Glomerular endothelial cell (primary cell): Measurements from ENCODE around the gene GALNT14. TPM values are rescaled to one million over a fixed set of nuclear protein-coding genes. Genes with fewer than 3 reads are reported as not detected.
"Not testable (repeated sequence)": the region's sequence is repeated elsewhere in the genome, so short reads cannot be mapped to it uniquely, and the experiment has no call there.

Experiments used
- DNase-seq: peaks from one replicate; pipeline ENCODE4 v3.0.0-alpha.2; 2011; ENCODE audit warnings: low read depth, low spot score; ENCODE audit errors: extremely low read depth
- total RNA-seq: library from RNA; depleted of rRNA; stranded (reverse); fragments of >200 nt; gene quantifications from 2 replicates; pipeline ENCODE4 v1.2.3, GENCODE V29; 2015

Gene GALNT14, protein sequence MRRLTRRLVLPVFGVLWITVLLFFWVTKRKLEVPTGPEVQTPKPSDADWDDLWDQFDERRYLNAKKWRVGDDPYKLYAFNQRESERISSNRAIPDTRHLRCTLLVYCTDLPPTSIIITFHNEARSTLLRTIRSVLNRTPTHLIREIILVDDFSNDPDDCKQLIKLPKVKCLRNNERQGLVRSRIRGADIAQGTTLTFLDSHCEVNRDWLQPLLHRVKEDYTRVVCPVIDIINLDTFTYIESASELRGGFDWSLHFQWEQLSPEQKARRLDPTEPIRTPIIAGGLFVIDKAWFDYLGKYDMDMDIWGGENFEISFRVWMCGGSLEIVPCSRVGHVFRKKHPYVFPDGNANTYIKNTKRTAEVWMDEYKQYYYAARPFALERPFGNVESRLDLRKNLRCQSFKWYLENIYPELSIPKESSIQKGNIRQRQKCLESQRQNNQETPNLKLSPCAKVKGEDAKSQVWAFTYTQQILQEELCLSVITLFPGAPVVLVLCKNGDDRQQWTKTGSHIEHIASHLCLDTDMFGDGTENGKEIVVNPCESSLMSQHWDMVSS
- total RNA-seq, result 10.4 and 17.0 TPM in 2 replicates

DNA sequence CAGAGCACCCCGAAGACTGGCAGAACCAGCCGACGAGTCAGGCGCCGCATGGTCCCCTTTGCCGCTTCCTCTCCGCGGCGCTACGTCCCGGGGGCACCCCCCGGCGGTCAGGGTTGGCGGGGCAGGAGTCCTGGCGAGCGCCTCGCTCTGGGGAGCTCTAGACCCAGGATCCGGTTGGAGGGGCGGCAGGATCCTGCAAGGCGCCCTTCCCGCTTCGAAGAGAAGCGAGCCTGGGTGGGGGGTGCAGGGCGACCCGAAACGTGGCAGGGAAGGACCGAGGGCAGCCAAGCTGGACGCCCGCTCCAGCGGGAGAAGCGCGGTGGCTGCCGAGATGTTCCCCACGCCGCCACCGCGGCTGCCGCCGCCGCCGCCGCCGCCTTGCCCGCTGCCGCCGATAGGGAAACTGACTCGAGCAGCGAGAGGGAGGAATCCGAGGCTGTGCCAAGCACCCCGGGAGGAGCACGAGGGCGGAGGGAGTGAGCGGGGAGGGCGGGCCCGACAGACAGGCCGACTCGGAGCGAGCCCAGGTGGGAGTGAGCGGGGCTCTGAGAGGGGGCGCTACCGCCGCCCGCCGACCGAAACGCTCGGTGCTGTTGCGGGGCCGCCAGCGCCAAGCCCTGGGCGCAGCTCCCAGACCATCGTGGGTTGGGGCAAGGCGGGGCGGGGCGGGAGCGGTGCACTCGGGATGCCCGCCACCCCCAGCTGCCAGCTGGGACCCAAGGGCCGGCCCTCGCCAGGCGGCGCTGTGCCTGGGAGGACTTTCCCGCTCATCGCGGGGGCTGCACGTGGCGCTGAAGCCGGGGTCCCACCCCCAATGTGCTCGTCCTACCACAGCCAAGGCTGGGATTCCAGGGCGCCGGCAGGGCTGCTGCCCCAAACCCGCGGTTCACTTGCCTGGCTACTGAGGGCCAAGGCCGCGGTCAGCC is at the start of gene GALNT14:
TSS of gene GALNT14 (minus strand) at position 404 of the 926 bp plus-strand sequence. CDS start at position 50, 354 bp downstream.
- DNase-seq, result no peak

DNA sequence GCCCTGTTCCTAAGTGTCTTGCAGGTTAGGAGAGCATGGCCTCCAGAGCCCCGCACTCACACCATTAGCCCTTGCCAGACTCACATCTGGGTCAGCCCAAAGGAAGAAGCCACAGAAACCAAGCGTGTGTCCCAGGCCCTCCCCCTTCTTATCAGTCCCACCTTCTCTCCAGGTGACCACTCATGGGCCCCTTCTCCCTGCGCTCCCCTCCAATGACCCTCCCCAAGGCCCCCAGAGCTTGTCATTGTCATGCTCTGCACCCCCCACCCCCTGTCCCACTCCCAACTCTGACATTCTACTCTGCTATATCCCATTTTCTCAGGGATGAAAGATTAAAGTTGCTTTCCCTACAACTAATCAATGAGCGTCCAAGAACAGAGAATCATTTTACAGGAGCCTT is 48.9 kb upstream of the GALNT14 start:
- DNase-seq, result no peak

DNA sequence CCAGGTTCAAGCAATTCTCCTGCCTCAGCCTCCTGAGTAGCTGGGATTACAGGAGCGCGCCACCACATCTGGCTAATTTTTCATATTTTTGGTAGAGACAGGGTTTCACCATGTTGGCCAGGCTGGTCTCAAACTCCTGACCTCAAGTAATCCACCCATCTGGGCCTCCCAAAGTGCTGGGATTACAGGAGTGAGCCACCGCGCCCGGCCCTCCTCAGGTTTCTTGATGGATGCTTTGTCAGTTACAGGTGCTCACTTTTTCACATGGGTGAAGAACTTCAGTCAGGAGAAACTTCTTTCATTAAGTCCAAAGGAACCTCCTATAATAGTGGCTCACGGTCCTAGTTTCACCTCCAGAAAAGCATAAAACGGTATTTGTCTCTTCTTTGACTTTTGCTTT is 45.7 kb upstream of the GALNT14 start:
- not testable (repeated sequence) for DNase-seq

DNA sequence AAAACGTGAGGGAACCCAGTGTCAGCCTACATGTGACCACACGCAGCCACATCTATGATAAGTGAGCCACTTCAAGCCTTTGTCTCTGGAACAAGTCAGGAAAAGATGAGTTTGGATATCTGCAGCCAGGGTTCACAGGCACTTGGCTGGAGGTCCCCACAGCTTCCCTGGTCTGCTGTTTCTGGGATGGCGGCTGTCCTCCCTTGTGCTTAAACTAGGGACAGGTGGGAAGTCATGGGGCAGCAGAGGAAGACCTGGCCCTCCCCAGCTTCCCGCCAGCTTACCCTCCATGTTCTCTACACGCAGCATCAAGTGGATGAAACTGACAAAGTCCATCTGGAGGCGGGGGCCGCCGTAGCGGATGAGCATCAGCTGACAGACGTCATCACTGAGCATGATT is 38.5 kb upstream of the GALNT14 start:
- no peak for DNase-seq

DNA sequence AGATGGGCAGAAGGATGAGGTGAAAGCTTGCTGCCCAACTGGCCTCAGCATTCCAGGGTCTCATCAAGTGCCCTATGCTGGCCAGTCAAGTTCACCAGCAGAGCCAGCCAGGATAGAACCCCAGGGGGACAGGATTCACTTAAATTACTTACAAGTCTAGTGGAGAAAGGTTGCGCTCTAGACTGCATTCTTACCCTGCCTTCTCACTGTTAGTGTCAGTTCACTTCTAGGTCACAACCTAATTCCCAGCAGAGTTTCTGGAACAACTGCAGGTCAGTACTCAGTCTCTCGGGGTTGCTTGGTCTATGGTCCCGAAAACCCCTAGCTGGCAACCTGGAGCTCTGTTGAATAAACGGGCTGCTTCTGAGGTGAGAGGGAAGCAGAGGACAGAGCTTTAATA is 32.9 kb upstream of the GALNT14 start:
- DNase-seq, result no peak

DNA sequence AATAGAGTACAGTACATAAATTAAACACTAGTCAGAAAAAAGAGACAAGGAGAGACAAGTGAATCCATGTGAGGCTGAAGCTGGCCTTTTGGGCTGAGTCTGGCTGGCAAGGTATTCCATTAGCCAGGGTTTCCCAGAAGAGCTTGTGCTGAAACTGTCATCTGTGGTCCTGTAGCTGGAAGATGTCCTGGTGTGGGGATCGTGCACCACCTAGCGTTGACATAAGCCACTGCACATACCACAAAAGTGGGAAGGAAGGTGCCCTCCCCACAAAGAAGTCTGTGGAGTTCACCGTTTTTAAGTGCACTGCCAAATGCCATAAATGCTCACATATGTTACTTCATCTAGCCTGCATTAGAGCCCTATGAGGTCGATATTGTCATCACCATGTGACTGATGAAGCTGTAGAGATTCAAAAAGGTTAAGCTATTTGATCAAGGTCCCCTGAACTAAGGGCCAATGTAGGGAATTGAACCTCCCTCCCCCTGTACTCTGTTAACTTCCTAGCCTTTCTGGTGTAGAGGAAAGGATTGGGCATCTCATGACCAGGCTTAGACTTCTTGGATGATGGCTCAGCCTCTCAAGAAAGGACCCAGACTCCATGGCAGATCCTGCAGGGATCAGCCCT is 31.9 kb upstream of the GALNT14 start:
- no peak for DNase-seq

DNA sequence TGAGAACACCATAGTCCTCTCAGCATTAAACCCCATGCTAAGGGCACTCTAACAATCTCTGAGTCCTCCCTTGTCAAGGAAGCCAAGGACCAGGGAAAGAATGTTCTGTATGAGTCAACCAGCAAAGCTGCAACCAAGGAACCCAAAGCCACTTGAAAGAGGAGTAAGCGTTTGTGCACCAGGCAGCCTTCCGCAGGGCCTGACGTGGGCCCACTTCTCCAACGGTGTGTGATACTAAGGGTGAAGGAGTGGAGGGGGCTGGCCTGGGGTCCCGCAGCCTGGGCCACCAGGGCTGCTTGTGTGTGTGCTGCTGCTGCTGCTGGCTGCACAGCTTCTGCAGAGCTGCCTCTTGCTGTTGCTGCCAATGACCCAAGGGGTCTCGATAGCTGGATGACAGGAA is 30.1 kb upstream of the GALNT14 start:
- no peak for DNase-seq

DNA sequence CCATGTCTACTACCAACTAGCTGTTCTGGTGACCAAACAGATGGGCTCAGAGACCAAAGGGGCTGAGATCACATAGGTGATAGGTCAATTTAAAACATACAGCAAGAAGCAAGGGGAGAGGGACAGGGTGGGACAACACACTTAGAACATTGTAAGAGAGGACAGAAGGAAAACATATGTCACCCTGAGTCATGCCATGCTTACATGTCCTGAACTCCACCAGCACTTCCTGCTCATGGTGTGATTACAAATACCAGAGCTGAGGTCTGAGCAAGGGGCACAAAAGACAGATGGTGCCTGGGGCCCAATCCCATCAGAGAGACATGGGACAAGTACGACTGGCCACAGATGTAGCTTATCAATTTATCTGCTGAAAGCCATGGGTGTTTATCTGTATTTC is 28.7 kb upstream of the GALNT14 start:
- no peak for DNase-seq

DNA sequence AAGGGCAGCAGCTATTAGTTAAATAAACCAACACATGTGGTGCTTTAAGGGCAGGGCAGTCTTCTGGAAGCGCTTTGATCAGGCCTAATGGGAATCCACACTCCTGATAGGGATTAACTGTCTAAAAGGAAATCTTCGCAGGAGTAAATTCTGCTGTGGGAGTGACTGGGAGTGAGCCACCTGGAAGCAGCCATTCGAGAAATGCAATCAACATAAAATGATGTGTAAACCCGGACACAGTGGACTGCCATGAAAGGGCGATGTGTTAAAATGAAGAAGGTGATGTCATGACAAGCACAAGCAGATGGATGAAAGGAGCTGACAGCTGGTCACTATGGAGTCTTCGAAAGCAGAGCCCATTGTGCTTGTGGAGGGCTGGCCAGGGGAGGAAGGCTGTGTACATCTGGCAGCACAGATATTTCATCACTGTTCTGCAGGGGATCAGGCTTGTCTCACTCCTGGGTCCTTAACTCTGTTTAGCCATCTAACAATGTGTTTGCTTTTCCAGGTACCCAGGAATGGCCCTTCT is 24.8 kb upstream of the GALNT14 start:
- no peak for DNase-seq

DNA sequence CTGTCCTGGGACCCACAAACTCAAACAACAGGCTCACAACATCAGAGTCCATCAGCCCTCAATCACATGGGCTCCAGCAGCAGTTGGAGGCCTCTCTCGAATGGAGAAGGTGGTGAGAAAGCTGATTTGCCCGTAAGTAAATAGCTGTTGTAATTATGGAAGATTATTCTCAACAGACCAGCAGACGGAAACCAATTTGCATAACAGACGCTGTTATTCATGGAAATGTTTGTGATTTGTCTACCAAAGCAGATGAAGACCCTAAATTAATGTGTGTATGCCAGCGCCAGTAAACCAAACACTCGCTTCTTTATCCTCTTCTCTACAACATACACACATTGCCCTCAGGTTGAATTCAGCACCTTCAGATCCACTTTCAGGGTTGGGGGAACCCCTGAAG is 23.4 kb upstream of the GALNT14 start:
- no peak for DNase-seq

DNA sequence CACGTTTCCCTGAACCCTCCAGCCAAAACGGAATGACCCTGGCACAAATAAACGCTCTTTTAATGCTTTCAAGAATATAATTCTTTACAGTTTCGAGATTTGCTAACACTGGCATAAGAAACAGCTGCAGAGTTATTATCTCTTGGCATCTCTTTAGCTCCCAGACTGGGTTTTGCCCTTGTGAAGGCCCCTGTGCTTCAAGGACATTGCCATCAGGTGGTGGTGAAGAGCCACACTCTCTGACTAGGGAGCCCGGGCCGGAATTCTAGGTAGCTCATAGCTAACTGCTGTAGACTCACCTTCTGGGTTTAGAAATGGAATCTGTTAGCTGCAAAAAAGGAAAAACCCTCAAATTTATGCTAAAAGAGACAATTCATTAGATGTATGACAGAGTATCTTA is 13.3 kb upstream of the GALNT14 start:
- no peak for DNase-seq

DNA sequence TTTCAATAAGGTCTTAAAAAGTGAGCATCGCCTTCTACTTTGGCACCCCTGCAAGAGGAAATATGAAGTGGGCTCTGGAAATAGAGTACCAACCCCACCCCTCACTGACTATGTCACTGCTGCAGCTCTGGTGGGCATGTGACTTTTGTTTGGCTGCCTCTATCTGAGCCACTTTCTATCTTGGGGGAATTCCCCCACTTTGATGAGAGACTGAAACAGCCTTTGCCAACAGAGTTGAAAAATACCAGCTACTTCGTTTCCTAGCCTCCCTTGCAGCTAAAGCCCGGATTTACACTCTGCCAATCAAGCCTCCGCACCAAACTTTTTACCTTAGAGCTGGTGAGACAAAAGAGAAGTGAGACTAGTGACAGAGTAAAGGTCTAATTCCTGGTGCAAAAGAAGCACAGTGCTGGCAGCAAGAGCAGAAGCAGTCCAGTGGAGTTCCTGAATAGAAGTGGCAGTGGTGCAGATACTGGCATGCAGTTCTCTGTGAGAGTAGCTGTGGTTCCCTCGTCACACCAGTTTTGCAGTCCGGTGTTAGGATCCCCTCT is 12.0 kb upstream of the GALNT14 start:
- DNase-seq, result no peak

DNA sequence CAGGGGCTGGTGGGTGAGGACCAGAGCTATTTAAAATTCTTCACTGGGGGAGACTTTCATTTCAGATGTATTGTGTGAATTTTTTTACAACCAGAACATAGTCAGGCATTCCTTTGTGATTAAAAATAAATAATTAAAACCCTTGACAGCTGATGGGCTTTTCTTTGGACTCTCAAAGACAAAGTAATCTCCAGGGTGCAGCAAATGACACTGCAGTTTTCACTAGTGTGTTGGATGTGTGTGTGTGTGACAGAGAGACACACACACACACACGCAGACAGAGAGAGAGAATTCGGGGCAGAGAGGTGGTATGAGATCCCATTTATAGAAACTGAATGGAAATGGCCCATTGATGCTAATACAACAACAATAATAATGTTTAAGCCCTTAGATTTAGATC is 10.3 kb upstream of the GALNT14 start:
- no peak for DNase-seq

DNA sequence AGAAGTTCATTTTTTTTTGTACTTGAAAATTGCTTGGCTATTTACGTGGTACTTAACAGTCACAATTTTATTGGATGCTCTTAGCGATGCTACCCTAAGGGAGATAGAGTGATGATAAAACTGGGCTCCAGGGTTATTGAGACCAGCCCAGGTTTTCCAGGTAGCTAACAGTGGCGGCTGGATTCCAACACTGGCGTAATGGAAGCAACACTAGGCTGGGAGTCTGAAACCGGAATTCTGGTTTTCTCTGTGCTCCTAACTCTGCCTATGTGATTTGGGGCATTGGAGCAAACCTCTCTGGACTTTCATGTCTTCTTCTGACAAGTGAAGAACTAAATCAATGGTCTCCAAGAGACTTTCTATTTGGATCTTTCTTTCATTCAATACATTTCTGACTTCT is 9.4 kb upstream of the GALNT14 start:
- DNase-seq, result no peak

DNA sequence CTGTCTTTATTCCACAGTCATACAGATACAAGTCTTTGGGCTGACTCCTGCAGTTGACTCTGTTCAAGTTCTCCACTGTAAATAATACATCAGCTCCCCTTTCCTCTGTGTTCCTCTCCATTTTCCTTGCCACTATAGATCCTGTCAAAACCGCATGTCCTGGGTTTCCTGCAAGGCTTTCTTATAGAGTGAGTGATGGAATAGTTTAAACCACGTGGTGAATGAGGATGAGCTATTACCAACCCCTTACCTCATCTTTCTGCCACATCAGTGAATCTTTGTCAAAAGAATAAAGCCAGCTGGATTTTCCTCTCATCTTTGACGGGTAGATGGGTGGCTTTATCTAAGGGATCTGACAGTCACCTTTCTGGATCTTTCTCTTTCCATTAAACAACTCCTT is 3.9 kb upstream of the GALNT14 start:
- DNase-seq, result no peak

DNA sequence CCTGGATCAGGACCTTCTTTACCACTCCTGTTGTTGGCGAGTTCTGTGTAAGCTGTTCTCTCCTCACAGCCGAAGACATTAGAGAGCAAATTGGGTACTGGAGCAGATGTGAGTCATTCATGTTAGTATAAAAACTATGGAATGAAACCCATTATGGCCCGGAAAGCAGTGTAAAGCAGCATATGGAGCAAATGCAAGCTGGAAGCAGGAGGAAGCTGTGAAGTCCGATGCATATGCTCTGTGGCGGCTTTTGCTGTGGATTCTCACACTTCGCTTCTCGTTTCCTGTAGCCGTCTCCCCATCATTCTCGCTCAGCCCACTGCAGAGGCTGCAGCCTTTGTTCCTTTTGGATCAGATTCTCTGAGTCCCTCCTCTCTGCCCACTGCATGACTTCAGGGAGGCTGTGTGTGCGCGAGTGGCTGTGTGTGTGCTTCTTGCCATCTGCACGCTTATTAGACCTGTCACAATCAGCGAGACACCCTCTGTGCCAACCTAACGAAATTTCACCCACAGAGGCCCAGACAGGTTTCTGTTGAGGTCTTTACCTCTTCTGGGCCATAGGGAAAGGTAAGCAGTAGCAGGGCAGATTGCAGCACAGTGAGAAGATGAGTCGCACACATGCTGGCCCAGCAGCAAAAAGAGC is 3.3 kb upstream of the GALNT14 start:
- no peak for DNase-seq

DNA sequence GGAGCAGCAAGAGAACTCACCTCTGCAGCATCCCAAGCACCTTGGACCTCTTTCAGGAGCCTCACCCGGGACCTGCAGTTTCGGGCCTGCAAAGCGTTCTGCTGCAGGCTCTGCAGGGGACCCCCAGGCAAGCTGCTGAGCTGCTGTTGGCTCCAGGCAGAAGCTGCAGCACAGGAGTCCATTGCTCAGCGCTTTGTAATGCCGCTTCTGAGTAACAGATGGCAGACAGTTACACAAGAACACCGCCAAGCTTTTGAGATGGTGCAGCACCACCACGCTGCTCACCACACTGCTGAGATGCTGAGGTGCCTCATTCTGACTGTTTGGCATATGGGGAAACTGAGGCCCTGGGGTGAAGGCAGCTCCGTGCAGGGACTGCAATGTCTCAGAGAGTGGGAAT is 1.9 kb upstream of the GALNT14 start:
- DNase-seq, result no peak

DNA sequence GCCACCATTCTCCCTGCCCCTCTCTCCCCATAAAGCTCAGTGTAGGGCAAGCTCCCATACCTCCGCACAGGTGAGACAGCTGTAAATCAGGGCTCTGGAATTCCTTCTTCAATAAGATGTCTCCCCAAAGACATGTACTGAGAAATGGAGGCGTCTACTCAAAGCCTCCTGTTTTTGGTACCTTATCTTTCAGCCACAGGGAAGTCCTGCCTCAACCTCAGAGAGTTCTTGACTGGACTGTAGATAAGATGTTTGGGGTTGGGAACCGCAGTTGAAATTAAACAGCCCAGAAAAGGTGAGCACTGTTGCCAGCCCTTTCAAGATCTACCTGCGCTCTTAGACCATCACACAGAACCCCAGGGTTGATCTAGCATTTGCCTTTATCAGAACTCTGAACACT is 1.4 kb upstream of the GALNT14 start:
- DNase-seq, result no peak

DNA sequence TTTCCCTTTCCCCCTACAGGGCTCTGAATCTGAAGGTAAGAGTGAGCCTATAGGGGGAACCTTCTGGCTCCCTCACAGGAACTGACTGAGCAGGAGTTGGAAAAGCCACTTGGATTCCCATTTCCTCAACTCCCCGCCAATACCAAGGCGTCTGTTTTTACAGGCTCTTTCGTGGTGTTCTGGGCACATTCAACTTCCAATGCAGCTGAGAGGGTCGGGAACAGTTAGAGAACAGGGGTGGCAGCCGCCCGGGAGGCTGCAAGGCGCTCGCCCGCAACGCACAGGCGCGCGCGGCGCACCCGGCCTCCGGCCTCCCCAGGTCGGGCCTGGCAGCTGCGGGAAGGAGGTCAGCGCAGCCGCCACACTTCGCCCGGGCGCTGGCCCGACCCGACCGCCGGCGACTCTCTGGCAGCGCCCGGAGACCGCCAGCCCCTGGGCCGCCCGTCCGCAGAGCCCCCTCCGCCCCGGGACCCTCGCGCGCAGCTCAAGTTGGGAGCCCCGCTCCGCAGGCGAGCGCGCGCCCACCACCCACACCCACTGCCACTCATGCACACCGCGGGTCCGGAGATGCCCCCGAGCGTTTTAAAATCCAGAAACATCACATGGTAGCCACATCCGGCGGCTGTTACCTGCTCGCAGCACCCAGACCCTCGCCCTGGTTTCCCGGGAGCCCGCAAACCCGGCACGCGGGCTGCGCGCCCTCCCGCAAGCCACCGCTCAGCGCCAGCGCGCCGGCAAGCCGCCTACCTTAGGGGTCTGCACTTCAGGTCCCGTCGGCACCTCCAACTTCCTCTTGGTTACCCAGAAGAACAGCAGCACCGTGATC is 816 bp downstream of the GALNT14 start:
- no peak for DNase-seq
